ENCODE data around the gene CAMTA1.

CAMTA1 gene

DNA sequence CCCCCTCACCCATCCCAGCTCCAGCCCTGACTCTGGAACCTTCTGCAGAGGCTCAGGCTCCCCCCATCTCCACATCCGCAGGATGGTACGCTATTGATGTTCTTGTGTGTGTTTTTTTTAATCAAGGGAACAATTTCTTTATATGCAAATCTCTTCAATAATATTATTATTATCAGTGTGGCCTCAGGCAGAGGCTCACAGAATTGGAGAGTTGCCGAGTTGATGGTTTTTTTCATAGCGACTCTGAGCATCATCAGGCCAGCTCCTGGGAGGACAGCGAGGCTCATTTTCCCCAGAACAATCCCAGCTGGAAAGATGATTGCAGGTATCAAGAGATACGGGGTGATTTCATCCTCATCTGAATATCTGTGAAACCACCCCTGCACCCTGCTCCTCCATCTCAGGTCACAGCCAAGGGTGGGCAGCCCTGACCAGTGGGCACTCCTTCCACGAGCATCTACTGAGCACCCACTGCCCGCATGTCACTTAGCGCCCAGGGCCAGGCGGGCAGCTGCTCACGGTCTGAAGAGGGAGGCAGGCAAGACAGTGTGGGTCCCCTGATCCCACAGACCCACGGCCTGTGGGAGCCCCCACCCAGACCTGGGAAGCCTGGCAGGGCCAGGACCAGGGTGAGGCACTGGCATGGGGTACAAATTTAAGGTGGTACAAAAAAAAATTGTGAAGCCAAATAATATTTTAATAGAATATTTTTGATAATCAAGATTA lies 740.2 kb downstream of the CAMTA1 start:
- DNase-seq (ENCODE audit: low read depth in 1 of 2, low spot score in 1 of 2) = no peak
- in situ Hi-C loops (cut with HindIII; ENCODE audit: low pct_unique_long_range_greater_than_20kb, low sequenced_read_pairs) = no loop called here
- no peak for TF ChIP-seq JUND (IDR thresholded peaks at IDR 0.05; ENCODE audit: low read depth)

GRCh38 chr1:7526196-7526866 lies 741.1 kb downstream of the CAMTA1 start:
- no peak for TF ChIP-seq JUND (IDR thresholded peaks at IDR 0.05; ENCODE audit: low read depth)
- in situ Hi-C loops (cut with HindIII; ENCODE audit: low pct_unique_long_range_greater_than_20kb, low sequenced_read_pairs) = no loop called here
- DNase-seq (ENCODE audit: low read depth in 1 of 2, low spot score in 1 of 2) = no peak

DNA sequence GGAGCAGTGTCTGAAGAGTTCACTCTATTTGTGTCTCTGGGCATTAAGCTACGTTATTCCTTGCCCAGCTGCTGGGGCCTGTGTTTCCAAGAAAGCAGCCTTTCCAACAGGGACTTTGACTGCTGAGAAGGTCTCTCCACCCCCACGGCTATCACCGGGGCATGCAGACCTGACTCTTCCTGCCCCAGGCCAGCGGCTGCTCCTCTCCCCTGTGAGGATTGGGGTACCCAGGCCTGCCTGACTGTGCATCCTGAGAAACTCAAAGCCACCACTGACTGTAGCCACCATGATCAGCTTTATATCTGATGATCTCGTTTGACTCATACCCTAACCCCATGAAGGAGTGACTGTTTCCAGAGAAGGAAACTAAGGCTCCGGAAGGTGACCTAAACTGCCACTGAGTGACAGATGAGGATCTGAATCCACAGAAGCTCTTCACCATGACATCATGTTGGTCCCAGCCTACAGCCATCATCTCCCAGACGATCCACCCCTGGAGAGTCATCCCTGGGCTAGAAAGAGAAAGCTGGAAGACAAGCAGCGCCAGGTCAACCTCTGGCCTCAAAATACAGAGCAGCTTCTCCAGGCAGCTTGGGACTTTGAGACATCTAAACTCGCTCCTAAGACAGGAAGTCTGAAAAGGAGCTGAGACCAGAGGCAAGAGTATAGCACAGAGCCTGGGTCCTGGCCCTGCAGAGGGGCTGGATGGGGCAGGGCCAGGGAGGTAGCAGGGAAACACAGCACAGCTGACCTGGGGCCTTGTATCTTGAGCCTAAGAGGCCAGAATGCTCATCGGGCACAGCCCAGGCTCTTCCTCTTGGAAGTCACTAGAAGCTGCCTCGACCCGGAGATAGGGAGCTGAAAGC lies 741.8 kb downstream of the CAMTA1 start:
- no peak for DNase-seq (ENCODE audit: low read depth in 1 of 2, low spot score in 1 of 2)
- no peak for TF ChIP-seq JUND (IDR thresholded peaks at IDR 0.05; ENCODE audit: low read depth)

DNA sequence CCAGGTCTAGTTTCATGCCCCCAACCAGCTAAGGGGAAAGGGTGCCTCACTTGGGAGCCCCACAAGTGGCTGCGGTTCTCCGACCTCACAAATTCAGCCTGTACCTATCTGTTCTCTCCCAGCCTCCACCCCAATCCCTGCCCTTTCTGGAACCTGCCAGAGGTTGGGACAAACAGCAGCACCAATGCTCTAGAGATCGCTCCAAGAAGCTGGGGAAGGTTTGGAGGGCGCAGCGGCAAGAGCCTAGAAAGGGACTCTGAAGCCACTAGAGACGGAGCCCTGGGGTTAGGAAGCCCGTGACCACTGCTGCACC lies 742.4 kb downstream of the CAMTA1 start:
- DNase-seq (ENCODE audit: low read depth in 1 of 2, low spot score in 1 of 2) = no peak
- in situ Hi-C loops (cut with HindIII; ENCODE audit: low pct_unique_long_range_greater_than_20kb, low sequenced_read_pairs) = no loop called here
- no peak for TF ChIP-seq JUND (IDR thresholded peaks at IDR 0.05; ENCODE audit: low read depth)

More for the DNA sequence above, 741.8 kb downstream of the CAMTA1 start:
- in situ Hi-C loops (cut with HindIII; ENCODE audit: low pct_unique_long_range_greater_than_20kb, low sequenced_read_pairs) = no loop called here

DNA sequence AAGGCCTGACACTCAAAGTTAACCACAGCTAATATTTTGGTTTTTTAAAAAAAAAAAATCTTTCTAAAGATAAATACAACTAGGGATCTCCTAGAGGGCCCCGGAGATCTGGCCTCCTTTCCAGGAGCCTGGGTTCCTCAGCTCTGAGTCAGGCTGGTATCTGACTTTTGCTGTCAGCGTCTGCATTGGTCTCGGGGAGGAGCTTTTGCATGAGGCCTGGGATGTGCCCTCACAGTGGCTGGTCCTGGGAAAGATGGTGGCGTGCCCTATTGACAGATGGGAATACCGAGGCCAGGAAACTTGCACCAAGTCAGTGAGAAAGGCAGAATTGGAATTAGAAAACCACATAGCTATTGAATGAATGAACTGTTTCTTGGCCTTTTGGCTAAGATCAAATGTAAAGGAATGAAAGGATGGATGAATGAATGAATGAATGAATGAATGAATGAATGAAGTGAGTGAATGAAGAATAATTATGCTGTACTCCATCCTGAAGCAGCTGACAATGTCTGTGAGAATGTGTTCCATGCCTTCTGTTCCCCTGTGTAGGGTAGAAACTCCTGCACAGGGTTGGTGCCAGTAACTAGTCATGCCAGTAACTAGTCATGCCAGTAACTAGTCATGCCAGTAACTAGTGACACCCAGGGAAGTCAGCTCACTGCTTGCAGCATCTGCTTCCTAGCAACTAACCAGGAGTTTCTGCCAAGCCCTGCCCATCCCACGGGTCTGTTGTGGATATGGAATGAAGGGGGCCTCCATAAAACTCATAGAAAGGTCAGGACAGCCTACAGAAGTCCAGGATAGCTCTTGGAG lies 743.3 kb downstream of the CAMTA1 start:
- DNase-seq (ENCODE audit: low read depth in 1 of 2, low spot score in 1 of 2) = no peak
- in situ Hi-C loops (cut with HindIII; ENCODE audit: low pct_unique_long_range_greater_than_20kb, low sequenced_read_pairs) = no loop called here

GRCh38 chr1:7529917-7530316 lies 744.7 kb downstream of the CAMTA1 start:
- no peak for DNase-seq (ENCODE audit: low read depth in 1 of 2, low spot score in 1 of 2)
- no peak for TF ChIP-seq JUND (IDR thresholded peaks at IDR 0.05; ENCODE audit: low read depth)
- in situ Hi-C loops (cut with HindIII; ENCODE audit: low pct_unique_long_range_greater_than_20kb, low sequenced_read_pairs) = no loop called here

More for the DNA sequence above, 743.3 kb downstream of the CAMTA1 start:
- TF ChIP-seq JUND (IDR thresholded peaks at IDR 0.05; ENCODE audit: low read depth) = no peak

DNA sequence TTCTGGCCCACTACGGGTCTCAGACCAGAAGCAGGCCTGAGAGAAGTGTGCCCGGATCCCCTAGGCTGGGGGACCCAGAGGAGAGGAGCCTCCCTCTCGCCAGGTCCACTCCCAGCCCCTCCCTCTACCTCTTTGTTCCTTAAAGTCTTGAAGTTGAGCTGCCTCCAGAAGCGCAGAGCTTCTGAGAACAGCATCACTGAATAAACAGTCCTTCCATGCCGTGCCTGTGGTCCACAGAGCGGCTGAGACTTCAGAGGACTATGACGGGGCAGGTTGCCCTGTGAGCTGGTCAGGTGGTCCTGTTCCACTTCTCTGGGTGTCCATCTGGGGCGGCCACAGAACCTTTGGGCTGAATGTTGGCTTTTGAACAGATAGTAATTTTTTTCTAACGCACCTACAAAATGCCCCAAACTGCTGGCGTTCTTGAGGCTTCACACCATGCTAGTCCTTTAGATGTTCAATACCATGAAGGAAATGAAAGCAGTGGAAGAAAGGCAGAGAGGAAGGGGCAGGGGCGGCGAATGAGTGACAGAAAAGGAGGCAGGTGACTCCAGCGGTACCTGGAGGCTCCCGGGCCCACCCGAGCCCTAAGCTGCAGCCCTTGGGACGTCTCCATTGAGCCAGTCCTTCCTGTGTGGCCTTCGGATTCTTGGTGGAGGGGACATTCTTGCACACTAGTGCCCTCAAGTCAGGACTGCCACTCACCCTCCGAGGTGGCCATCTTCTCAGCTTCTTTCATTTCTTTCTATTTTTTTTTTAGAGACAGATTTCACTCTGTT lies 746.5 kb downstream of the CAMTA1 start:
- in situ Hi-C loops (cut with HindIII; ENCODE audit: low pct_unique_long_range_greater_than_20kb, low sequenced_read_pairs) = no loop called here
- no peak for TF ChIP-seq JUND (IDR thresholded peaks at IDR 0.05; ENCODE audit: low read depth)
- no peak for DNase-seq (ENCODE audit: low read depth in 1 of 2, low spot score in 1 of 2)

GRCh38 chr1:7533006-7533405 lies 747.8 kb downstream of the CAMTA1 start:
- in situ Hi-C loops (cut with HindIII; ENCODE audit: low pct_unique_long_range_greater_than_20kb, low sequenced_read_pairs) = no loop called here
- TF ChIP-seq JUND (IDR thresholded peaks at IDR 0.05; ENCODE audit: low read depth) = no peak
- no peak for DNase-seq (ENCODE audit: low read depth in 1 of 2, low spot score in 1 of 2)

DNA sequence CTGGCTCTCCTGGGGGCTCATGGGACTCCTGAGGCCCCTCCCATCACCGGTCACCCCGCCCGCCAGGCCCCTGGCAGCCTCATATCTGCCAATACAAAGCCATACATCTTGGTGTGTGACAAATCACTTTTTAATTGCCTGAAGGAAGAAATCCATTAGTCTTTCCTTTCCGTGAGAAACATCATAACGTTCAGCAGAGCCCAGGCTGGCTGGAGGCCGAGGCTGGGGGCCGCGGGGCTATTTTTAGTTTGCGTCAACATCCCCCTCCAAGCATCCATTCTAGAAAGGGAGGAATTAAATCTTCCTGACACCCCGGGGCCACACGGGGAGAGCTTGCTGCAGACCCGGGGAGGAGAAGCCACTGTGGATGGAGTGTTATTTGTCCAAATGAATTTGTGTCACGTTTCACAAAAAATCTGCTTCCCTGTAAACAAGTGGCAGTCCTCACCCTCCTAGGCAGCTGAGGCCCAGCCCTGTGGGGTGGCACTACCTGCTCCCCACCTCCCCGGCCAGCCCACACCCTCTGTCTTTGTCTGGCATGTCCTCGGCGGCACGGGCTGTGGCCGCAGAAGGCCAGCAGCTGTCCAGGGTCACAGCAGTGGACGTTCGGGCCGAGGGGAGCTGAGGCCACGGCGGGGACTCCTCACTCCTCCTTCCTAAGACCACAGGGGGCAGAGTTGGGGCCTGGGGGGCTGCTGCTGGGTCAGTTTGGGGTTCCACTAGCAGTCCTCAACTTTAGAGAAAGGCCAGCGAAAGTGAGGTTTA lies 749.0 kb downstream of the CAMTA1 start:
- DNase-seq (ENCODE audit: low read depth in 1 of 2, low spot score in 1 of 2) = no peak
- no peak for TF ChIP-seq JUND (IDR thresholded peaks at IDR 0.05; ENCODE audit: low read depth)
- in situ Hi-C loops (cut with HindIII; ENCODE audit: low pct_unique_long_range_greater_than_20kb, low sequenced_read_pairs) = no loop called here

DNA sequence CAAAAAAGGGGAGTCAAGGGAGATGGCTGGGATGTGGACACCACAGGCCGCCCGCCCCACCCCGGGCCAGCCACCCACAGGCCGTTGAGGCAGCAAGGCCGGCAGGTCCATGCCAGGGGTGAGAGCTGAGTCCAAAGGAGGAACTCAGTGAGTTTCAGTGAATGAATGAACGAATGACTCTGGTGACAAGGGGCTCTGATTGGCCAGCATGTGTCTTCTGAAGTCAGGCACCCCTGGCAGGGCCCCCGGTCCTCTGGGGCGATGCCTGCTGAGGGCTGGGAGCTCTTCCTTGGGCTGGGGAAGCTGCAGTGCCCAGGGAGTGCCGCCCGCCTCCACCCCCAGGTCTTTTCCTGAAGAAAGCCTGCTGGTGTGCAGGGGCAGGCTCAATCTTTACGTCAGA lies 749.8 kb downstream of the CAMTA1 start:
- in situ Hi-C loops (cut with HindIII; ENCODE audit: low pct_unique_long_range_greater_than_20kb, low sequenced_read_pairs) = no loop called here
- DNase-seq (ENCODE audit: low read depth in 1 of 2, low spot score in 1 of 2) = no peak
- TF ChIP-seq JUND (IDR thresholded peaks at IDR 0.05; ENCODE audit: low read depth) = no peak
